ENCODE measurements around the gene COA8.

The COA8 gene

GRCh38 chr14:103625356-103626095 lies 62.8 kb downstream of the COA8 start:
- peak; percentile 63 for DNase-seq

- DNase-seq = peak; percentile 80
Observed at GRCh38 chr14:103626146-103626850, 63.5 kb downstream of the COA8 start.

GRCh38 chr14:103627073-103628025 lies 64.6 kb downstream of the COA8 start:
- DNase-seq = no peak

- DNase-seq = no peak
Observed at GRCh38 chr14:103628221-103628683, 65.5 kb downstream of the COA8 start.

- DNase-seq = peak; percentile 44
Observed at GRCh38 chr14:103628684-103629502, 66.1 kb downstream of the COA8 start, which contains the start of gene KLC1. Gene KLC1, plus strand, starts transcription at chr14:103629211. Its CDS starts 25,354 bp downstream, at chr14:103654565.

- DNase-seq = peak; percentile 22
Observed at GRCh38 chr14:103629503-103630121, 66.9 kb downstream of the COA8 start.

GRCh38 chr14:103630364-103631108 lies 67.8 kb downstream of the COA8 start:
- DNase-seq = no peak

GRCh38 chr14:103633391-103633790 lies 70.6 kb downstream of the COA8 start:
- no peak for DNase-seq

GRCh38 chr14:103634156-103634555 lies 71.4 kb downstream of the COA8 start:
- no peak for DNase-seq

- DNase-seq = no peak
Observed at GRCh38 chr14:103638594-103638993, 75.8 kb downstream of the COA8 start.
